Measurements from ENCODE around the gene PLEKHA7.
"Not testable (repeated sequence)": the region's sequence is repeated elsewhere in the genome, so short reads cannot be mapped to it uniquely, and the experiment has no call there.

DNA sequence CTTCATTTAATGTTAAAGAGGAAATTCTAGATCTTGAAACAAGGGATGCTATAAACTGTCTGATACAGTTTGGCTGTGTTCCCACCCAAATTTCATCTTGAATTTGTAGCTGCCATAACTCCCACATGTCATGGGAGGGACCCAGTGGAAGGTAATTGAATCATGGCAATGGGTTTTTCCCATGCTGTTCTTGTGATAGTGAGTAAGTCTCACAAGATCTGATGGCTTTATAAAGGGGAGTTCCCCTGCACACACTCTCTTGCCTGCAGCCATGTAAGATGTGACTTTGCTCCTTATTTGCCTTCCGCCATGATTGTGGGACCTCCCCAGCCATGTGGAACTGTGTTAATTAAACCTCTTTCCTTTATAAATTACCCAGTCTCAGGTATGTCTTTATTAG, 149.8 kb downstream of the PLEKHA7 start:
- TF ChIP-seq, protein P1, sequence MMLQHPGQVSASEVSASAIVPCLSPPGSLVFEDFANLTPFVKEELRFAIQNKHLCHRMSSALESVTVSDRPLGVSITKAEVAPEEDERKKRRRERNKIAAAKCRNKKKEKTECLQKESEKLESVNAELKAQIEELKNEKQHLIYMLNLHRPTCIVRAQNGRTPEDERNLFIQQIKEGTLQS (CRISPR knock-in tag; conservative IDR thresholded peaks at IDR 0.05): not testable (repeated sequence)
- not testable (repeated sequence) for TF ChIP-seq CTCF (IDR thresholded peaks at IDR 0.05); CBFB (CRISPR knock-in tag; IDR thresholded peaks at IDR 0.05; ENCODE audit: low read depth); SP1 (CRISPR knock-in tag; conservative IDR thresholded peaks at IDR 0.05); ZNF532 (CRISPR knock-in tag; IDR thresholded peaks at IDR 0.05; ENCODE audit: borderline replicate concordance); NR2C2 (CRISPR knock-in tag; IDR thresholded peaks at IDR 0.05); ZNF281 (CRISPR knock-in tag; IDR thresholded peaks at IDR 0.05); ZNF396 (CRISPR knock-in tag; IDR thresholded peaks at IDR 0.05; ENCODE audit: borderline replicate concordance); CREB1 (CRISPR knock-in tag; IDR thresholded peaks at IDR 0.05); ESRRA (CRISPR knock-in tag; IDR thresholded peaks at IDR 0.05; ENCODE audit: borderline replicate concordance)
- TF ChIP-seq, protein P2, sequence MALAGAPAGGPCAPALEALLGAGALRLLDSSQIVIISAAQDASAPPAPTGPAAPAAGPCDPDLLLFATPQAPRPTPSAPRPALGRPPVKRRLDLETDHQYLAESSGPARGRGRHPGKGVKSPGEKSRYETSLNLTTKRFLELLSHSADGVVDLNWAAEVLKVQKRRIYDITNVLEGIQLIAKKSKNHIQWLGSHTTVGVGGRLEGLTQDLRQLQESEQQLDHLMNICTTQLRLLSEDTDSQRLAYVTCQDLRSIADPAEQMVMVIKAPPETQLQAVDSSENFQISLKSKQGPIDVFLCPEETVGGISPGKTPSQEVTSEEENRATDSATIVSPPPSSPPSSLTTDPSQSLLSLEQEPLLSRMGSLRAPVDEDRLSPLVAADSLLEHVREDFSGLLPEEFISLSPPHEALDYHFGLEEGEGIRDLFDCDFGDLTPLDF (CRISPR knock-in tag; IDR thresholded peaks at IDR 0.05): not testable (repeated sequence)
- TF ChIP-seq, protein P3, sequence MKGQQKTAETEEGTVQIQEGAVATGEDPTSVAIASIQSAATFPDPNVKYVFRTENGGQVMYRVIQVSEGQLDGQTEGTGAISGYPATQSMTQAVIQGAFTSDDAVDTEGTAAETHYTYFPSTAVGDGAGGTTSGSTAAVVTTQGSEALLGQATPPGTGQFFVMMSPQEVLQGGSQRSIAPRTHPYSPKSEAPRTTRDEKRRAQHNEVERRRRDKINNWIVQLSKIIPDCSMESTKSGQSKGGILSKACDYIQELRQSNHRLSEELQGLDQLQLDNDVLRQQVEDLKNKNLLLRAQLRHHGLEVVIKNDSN (CRISPR knock-in tag; IDR thresholded peaks at IDR 0.05): not testable (repeated sequence)

All from WTC11 (cell line).